K562 (cell line): ENCODE data around the gene ZNF22. TPM values are rescaled to one million over a fixed set of nuclear protein-coding genes. Genes with fewer than 3 reads are reported as not detected.

Experiments used
- BCL6 ChIP-seq: fragments of 250-450 bp; sonication (Bioruptor Pico); IDR thresholded peaks from 2 replicates; pipeline ENCODE4 v1.4.0; 2020
- C11orf30 ChIP-seq: fragments of 450-650 bp; IDR thresholded peaks from 2 replicates; pipeline ENCODE4 v1.6.1; 2016; ENCODE audit warnings: low read depth, mild to moderate bottlenecking
- CCNT2 ChIP-seq: IDR thresholded peaks from 2 replicates; pipeline ENCODE4 v1.6.1; 2011; ENCODE audit warnings: borderline replicate concordance, low read depth, mild to moderate bottlenecking, moderate library complexity, mixed read lengths, low read length; ENCODE audit not compliant: insufficient read length; ENCODE audit errors: extremely low read depth
- ETV1 ChIP-seq: fragments of 450-650 bp; conservative IDR thresholded peaks from 2 replicates; pipeline ENCODE4 v1.6.1; 2016; ENCODE audit warnings: missing genetic modification characterization, control low read depth, low read depth, missing compliant biosample characterization
- LEF1 ChIP-seq: fragments of 450-650 bp; IDR thresholded peaks from 2 replicates; pipeline ENCODE4 v1.6.1; 2016; ENCODE audit warnings: mild to moderate bottlenecking
- MAZ ChIP-seq, 2 experiments: fragments of 450-650 bp in 1 of 2; sonication (generic) in 1 of 2; formaldehyde crosslinking; IDR thresholded peaks in 1 of 2; conservative IDR thresholded peaks in 1 of 2; 2 replicates each; pipeline versions ENCODE4 v1.4.0 to v1.5.0; 2020; ENCODE audit warnings: mild to moderate bottlenecking in 1 of 2, missing genetic modification reagents in 1 of 2
- POLR2AphosphoS5 ChIP-seq: IDR thresholded peaks from 2 replicates; pipeline ENCODE4 v1.6.1; 2011; ENCODE audit warnings: mild to moderate bottlenecking, low read depth, low read length, moderate library complexity; ENCODE audit not compliant: control insufficient read depth, insufficient read depth
- RB1 ChIP-seq: fragments of 450-650 bp; IDR thresholded peaks from 2 replicates; pipeline ENCODE4 v1.6.1; 2017; ENCODE audit warnings: low read depth, mild to moderate bottlenecking
- RFX7 ChIP-seq: fragments of 250-450 bp; sonication (Bioruptor Pico); IDR thresholded peaks from 2 replicates; pipeline ENCODE4 v1.5.1; 2021; ENCODE audit warnings: mild to moderate bottlenecking
- RHOXF2B ChIP-seq: fragments of 250-450 bp; sonication (Bioruptor Pico); conservative IDR thresholded peaks from 2 replicates; pipeline ENCODE4 v1.5.1; 2021
- RUNX1 ChIP-seq: sonication (generic); IDR thresholded peaks from 2 replicates; pipeline ENCODE4 v1.6.1; 2016; ENCODE audit warnings: antibody characterized with exemption, low read depth
- ZC3H8 ChIP-seq: fragments of 450-650 bp; IDR thresholded peaks from 2 replicates; pipeline ENCODE4 v1.6.1; 2017
- ZFX ChIP-seq: sonication (generic); formaldehyde crosslinking; IDR thresholded peaks from 2 replicates; pipeline ENCODE4 v1.8.0; 2022; ENCODE audit warnings: mild to moderate bottlenecking, missing genetic modification reagents, moderate library complexity
- ZNF589 ChIP-seq: fragments of 200-800 bp; sonication (Bioruptor generic); IDR thresholded peaks from 2 replicates; pipeline ENCODE4 v1.6.1; 2016; ENCODE audit warnings: low read depth, missing genetic modification characterization, missing compliant biosample characterization
- polyA plus RNA-seq, 8 experiments: library from polyadenylated mRNA; depleted of rRNA in 4 of 8; stranded (reverse) in 5 of 8; unstranded in 3 of 8; fragments of >200 nt; fragmentation: Nextera tagmentation in 2 of 8; fragmentation: Illumina TruSeq in 1 of 8; extraction: Ambion mirVana in 2 of 8; extraction: Trizol in 1 of 8; gene quantifications; 2 replicates each; pipeline versions ENCODE4 v1.2.1 to v1.2.3, GENCODE V29; 2011 to 2014; ENCODE audit warnings: inconsistent platforms in 1 of 8, missing spikeins in 1 of 8
- total RNA-seq, 7 experiments: library from RNA; depleted of rRNA in 6 of 7; stranded (reverse); fragments of >200 nt in 6 of 7; fragmentation: Illumina TruSeq in 2 of 7; extraction: Trizol in 2 of 7; gene quantifications; 2 replicates each; pipeline versions ENCODE4 v1.2.1 to v1.2.3, GENCODE V29; 2011 to 2021; ENCODE audit warnings: low replicate concordance in 1 of 7
- TF ChIP-seq, protein P1 (sequence below): IDR thresholded peaks from 2 replicates; pipeline ENCODE4 v1.6.1; 2012; ENCODE audit warnings: low read depth, low read length, improper control_type of control experiment, borderline replicate concordance
- TF ChIP-seq, protein P2 (sequence below): sonication (generic); formaldehyde crosslinking; IDR thresholded peaks from 2 replicates; pipeline ENCODE4 v1.8.0; 2023; ENCODE audit warnings: mild to moderate bottlenecking, missing genetic modification reagents
- TF ChIP-seq, protein P3 (sequence below), 2 experiments: IDR thresholded peaks; 2 replicates each; pipeline ENCODE4 v1.6.1; 2012; ENCODE audit warnings: improper control_type of control experiment in 2 of 2, low read depth in 2 of 2, low read length in 2 of 2, borderline replicate concordance in 1 of 2
- TF ChIP-seq, protein P4 (sequence below): sonication (generic); formaldehyde crosslinking; IDR thresholded peaks from 2 replicates; pipeline ENCODE4 v1.8.1; 2023; ENCODE audit warnings: mild to moderate bottlenecking, missing genetic modification reagents, moderate library complexity

The ZNF22 gene
- total and polyA plus RNA-seq, 9 of the 15 experiments (the other 6 are each of a cell fraction or from before 2014, with no cell fraction given), result 36.2 to 98.7 (median 51.2) TPM

DNA sequence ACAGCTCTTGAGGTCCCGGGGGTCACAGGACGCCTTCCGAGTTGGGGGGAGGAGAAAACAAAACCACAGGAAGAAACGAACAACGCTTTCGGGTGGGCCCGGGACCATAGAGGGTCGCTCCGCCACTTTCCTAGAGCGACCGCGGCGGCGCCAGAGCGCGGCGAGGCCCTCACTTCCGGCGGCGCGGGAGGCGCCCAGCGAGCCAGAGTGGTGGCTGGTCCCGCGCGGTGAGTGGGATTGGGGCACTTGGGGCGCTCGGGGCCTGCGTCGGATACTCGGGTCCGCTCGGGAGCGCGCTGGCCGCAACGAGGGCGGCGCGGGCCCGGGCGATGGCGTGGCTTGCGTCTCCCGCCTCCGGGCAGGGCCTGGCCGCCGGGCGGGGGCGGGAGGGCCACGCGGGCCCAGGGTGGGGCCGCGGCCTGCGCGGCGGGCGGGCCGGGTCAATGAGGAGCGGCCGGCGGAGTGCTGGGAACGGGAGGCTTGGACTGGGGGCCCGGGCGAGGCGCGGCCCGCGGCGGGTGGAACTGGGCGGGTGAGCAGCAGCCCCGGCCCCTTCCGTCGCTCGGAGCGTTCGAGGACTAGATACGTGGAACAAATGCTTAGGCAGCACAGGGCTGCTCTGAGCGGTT is at the start of gene ZNF22 (continued):
- TF ChIP-seq, protein P1, sequence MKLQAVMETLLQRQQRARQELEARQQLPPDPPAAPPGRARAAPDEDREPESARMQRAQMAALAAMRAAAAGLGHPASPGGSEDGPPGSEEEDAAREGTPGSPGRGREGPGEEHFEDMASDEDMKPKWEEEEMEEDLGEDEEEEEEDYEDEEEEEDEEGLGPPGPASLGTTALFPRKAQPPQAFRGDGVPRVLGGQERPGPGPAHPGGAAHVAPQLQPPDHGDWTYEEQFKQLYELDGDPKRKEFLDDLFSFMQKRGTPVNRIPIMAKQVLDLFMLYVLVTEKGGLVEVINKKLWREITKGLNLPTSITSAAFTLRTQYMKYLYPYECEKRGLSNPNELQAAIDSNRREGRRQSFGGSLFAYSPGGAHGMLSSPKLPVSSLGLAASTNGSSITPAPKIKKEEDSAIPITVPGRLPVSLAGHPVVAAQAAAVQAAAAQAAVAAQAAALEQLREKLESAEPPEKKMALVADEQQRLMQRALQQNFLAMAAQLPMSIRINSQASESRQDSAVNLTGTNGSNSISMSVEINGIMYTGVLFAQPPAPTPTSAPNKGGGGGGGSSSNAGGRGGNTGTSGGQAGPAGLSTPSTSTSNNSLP, result no peak
- TF ChIP-seq, protein P2, sequence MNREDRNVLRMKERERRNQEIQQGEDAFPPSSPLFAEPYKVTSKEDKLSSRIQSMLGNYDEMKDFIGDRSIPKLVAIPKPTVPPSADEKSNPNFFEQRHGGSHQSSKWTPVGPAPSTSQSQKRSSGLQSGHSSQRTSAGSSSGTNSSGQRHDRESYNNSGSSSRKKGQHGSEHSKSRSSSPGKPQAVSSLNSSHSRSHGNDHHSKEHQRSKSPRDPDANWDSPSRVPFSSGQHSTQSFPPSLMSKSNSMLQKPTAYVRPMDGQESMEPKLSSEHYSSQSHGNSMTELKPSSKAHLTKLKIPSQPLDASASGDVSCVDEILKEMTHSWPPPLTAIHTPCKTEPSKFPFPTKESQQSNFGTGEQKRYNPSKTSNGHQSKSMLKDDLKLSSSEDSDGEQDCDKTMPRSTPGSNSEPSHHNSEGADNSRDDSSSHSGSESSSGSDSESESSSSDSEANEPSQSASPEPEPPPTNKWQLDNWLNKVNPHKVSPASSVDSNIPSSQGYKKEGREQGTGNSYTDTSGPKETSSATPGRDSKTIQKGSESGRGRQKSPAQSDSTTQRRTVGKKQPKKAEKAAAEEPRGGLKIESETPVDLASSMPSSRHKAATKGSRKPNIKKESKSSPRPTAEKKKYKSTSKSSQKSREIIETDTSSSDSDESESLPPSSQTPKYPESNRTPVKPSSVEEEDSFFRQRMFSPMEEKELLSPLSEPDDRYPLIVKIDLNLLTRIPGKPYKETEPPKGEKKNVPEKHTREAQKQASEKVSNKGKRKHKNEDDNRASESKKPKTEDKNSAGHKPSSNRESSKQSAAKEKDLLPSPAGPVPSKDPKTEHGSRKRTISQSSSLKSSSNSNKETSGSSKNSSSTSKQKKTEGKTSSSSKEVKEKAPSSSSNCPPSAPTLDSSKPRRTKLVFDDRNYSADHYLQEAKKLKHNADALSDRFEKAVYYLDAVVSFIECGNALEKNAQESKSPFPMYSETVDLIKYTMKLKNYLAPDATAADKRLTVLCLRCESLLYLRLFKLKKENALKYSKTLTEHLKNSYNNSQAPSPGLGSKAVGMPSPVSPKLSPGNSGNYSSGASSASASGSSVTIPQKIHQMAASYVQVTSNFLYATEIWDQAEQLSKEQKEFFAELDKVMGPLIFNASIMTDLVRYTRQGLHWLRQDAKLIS (CRISPR knock-in tag), result no peak
- TF ChIP-seq BCL6, result no peak
- TF ChIP-seq, protein P3, sequence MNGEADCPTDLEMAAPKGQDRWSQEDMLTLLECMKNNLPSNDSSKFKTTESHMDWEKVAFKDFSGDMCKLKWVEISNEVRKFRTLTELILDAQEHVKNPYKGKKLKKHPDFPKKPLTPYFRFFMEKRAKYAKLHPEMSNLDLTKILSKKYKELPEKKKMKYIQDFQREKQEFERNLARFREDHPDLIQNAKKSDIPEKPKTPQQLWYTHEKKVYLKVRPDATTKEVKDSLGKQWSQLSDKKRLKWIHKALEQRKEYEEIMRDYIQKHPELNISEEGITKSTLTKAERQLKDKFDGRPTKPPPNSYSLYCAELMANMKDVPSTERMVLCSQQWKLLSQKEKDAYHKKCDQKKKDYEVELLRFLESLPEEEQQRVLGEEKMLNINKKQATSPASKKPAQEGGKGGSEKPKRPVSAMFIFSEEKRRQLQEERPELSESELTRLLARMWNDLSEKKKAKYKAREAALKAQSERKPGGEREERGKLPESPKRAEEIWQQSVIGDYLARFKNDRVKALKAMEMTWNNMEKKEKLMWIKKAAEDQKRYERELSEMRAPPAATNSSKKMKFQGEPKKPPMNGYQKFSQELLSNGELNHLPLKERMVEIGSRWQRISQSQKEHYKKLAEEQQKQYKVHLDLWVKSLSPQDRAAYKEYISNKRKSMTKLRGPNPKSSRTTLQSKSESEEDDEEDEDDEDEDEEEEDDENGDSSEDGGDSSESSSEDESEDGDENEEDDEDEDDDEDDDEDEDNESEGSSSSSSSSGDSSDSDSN (IDR thresholded peaks at IDR 0.05; ENCODE audit: borderline replicate concordance in 1 of 2, low read depth in 2 of 2, low read length in 2 of 2), result peak in 1 of 2 experiments; percentile 18; a peak in 1 of 4 replicates
- peak; percentile 61; the same call in 1 of the 2 replicates for TF ChIP-seq RUNX1
- no peak for TF ChIP-seq RHOXF2B (CRISPR knock-in tag)
- TF ChIP-seq, protein P4, sequence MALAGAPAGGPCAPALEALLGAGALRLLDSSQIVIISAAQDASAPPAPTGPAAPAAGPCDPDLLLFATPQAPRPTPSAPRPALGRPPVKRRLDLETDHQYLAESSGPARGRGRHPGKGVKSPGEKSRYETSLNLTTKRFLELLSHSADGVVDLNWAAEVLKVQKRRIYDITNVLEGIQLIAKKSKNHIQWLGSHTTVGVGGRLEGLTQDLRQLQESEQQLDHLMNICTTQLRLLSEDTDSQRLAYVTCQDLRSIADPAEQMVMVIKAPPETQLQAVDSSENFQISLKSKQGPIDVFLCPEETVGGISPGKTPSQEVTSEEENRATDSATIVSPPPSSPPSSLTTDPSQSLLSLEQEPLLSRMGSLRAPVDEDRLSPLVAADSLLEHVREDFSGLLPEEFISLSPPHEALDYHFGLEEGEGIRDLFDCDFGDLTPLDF (CRISPR knock-in tag), result peak; percentile 56; the same call in 1 of the 2 replicates
- peak; percentile 9 for TF ChIP-seq LEF1
- TF ChIP-seq RFX7, result no peak
- TF ChIP-seq ZC3H8, result no peak
- TF ChIP-seq C11orf30, result no peak
- TF ChIP-seq ZNF589 (CRISPR knock-in tag), result peak; percentile 87
- TF ChIP-seq ZFX (CRISPR knock-in tag), result peak; percentile 100
- peak; percentile 30 for TF ChIP-seq CCNT2
- 0 out of 2 replicates have a peak, but pooled peaks have one; percentile 42 for TF ChIP-seq POLR2AphosphoS5
- TF ChIP-seq MAZ (CRISPR knock-in tag; conservative IDR thresholded peaks at IDR 0.05 in 1 of 2, IDR thresholded peaks at IDR 0.05 in 1 of 2), result peak in 1 of 2 experiments; percentile 91; a peak in 2 of 4 replicates
- TF ChIP-seq RB1, result peak; percentile 97
- peak; percentile 83 for TF ChIP-seq ETV1 (tag)
